GM12873 (cell line): ENCODE results near the gene RBM47.

Experiments used
- CTCF ChIP-seq: IDR thresholded peaks from 2 replicates; pipeline ENCODE4 v1.5.1; 2012; ENCODE audit warnings: low read depth, mild to moderate bottlenecking, moderate library complexity, low read length, control low read depth; ENCODE audit not compliant: insufficient read depth; ENCODE audit errors: missing control alignments

The RBM47 gene

GRCh38 chr4:40448875-40449274 lies 180.8 kb downstream of the RBM47 start:
- TF ChIP-seq CTCF: no peak

GRCh38 chr4:40446839-40447238 lies 182.8 kb downstream of the RBM47 start:
- no peak for TF ChIP-seq CTCF

GRCh38 chr4:40445671-40446070 lies 184.0 kb downstream of the RBM47 start:
- no peak for TF ChIP-seq CTCF

GRCh38 chr4:40441430-40441829 lies 188.2 kb downstream of the RBM47 start:
- no peak for TF ChIP-seq CTCF

GRCh38 chr4:40439519-40439918 lies 190.1 kb downstream of the RBM47 start:
- TF ChIP-seq CTCF: no peak

- TF ChIP-seq CTCF: no peak
Observed at GRCh38 chr4:40438384-40439026, 191.2 kb downstream of the RBM47 start.

- no peak for TF ChIP-seq CTCF
Observed at GRCh38 chr4:40437741-40438383, 191.8 kb downstream of the RBM47 start.
